NCI-H1092 (cell line): ENCODE results near the gene RASA3.
A peak's percentile ranks its signal among the peaks of the same experiment; 100 is the strongest.

ENCODE experiments used
- DNase-seq: peaks from one replicate; lab custom pipeline; 2025; lab: John Stamatoyannopoulos, UW

RASA3 gene

GRCh38 chr13:114067381-114067885, 65.0 kb downstream of the RASA3 start:
- DNase-seq = no peak

GRCh38 chr13:114066956-114067355, 65.5 kb downstream of the RASA3 start:
- DNase-seq = no peak

- DNase-seq = no peak
These were observed 66.3 kb downstream of the RASA3 start for GRCh38 chr13:114065926-114066774.

- peak; percentile 17 for DNase-seq
These were observed 67.1 kb downstream of the RASA3 start for GRCh38 chr13:114065141-114065925.

- DNase-seq = no peak
These were observed 67.8 kb downstream of the RASA3 start for GRCh38 chr13:114064450-114065140.

GRCh38 chr13:114063545-114064449, 68.6 kb downstream of the RASA3 start:
- DNase-seq = no peak

GRCh38 chr13:114062754-114063153, 69.7 kb downstream of the RASA3 start:
- no peak for DNase-seq

- no peak for DNase-seq
These were observed 70.1 kb downstream of the RASA3 start for GRCh38 chr13:114062341-114062740.

- DNase-seq = no peak
These were observed 70.7 kb downstream of the RASA3 start for GRCh38 chr13:114061744-114062143.

GRCh38 chr13:114061047-114061446, 71.4 kb downstream of the RASA3 start:
- no peak for DNase-seq

- no peak for DNase-seq
These were observed 72.2 kb downstream of the RASA3 start for GRCh38 chr13:114059946-114060860.

- no peak for DNase-seq
These were observed 73.0 kb downstream of the RASA3 start for GRCh38 chr13:114059428-114059827.

GRCh38 chr13:114058051-114058867, 74.2 kb downstream of the RASA3 start:
- no peak for DNase-seq

- DNase-seq = peak; percentile 44
These were observed 75.0 kb downstream of the RASA3 start for GRCh38 chr13:114057166-114058050.

GRCh38 chr13:114056205-114057013, 76.0 kb downstream of the RASA3 start:
- DNase-seq = no peak

GRCh38 chr13:114055766-114056165, 76.7 kb downstream of the RASA3 start:
- DNase-seq = no peak

- DNase-seq = no peak
These were observed 77.5 kb downstream of the RASA3 start for GRCh38 chr13:114054830-114055439.
